LNCAP (cell line): Measurements from ENCODE around the gene NHSL1.

Experiments used
- TF ChIP-seq, protein P1 (sequence below): fragments of 450-650 bp; IDR thresholded peaks from 2 replicates; pipeline ENCODE4 v1.5.1; 2017; ENCODE audit warnings: mild to moderate bottlenecking

The NHSL1 gene

DNA sequence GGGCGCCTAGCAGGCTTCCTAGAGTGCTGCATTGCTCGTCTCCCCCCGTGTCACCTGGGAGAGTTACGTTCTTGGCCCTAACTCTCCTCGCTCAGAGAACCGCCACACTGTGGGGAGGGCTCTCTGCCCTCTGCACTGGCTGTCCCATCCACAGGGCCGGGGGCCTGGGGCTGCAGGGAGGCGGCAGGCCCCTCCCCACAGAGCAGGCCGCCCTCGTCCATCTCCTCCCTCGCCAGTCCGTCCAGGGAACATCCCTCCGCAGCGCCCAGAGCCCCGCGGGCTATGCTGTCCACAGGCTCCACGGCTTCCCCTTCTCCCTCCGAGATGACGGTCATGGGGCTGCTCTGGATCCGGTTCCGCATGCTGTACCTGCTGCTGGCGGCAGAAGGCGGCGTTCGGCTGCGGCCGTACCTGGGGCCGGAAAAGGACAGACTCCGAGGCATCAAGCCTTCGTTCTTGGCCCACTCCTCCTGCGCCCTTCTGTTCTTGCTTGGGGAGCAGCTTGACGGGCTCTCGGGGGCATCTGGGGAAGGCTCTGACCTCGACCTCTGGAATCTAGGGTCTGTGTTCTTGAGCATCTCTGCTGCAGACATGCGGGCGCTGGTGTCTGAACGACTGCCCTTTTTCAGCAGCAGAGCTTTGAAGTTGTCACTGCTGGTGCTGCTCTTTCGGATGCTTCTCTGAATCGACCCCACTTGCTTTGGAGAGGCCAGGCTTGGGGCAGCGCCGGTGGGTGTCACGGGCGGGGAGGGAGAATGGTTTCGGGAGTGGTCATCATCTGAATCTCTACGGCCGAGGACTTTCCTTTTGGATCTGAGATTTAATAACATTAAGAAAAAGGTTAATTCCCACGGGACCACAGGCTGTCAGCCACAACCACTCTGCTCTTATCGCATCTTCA lies 75.0 kb downstream of the NHSL1 start:
- TF ChIP-seq, protein P1, sequence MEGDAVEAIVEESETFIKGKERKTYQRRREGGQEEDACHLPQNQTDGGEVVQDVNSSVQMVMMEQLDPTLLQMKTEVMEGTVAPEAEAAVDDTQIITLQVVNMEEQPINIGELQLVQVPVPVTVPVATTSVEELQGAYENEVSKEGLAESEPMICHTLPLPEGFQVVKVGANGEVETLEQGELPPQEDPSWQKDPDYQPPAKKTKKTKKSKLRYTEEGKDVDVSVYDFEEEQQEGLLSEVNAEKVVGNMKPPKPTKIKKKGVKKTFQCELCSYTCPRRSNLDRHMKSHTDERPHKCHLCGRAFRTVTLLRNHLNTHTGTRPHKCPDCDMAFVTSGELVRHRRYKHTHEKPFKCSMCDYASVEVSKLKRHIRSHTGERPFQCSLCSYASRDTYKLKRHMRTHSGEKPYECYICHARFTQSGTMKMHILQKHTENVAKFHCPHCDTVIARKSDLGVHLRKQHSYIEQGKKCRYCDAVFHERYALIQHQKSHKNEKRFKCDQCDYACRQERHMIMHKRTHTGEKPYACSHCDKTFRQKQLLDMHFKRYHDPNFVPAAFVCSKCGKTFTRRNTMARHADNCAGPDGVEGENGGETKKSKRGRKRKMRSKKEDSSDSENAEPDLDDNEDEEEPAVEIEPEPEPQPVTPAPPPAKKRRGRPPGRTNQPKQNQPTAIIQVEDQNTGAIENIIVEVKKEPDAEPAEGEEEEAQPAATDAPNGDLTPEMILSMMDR, result no peak

DNA sequence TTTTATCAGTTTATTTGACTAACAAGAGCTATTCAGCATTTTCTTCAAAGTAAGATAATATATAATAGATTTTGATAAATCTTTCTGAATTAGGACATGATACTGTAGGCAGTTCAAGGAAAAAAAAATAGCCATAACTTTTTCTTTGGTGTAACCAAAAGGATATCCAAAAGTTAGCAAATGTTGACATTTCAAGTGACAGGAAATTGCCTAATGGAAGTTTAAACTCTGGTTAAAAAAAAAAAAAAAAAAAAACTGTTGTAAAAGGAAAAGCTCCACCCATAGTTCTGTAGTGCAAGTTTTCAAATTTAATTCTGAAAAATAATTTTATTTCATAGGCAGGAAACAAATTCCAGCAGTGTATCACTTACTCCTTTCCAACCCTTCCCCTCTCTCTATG lies 76.4 kb downstream of the NHSL1 start:
- TF ChIP-seq, protein P1, result no peak

DNA sequence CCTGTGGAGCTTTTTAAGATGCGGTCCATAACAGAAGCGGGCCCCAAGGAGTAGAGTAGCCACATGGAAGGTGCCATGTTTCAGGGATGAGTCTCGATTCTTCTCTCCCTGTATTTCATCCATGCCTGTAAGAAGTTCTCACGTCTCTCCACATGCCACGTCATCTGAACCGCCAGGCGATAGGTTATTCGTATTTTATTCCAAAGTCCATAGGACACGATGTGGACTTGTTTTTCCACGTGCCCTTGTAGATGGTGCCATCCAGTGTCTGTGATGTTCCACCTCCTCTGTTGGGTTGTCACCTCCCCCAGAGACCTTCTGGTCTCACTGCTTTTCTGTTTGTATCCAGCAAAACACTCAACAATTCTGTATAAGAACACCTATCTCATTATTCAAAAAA lies 77.7 kb downstream of the NHSL1 start:
- TF ChIP-seq, protein P1, result no peak

DNA sequence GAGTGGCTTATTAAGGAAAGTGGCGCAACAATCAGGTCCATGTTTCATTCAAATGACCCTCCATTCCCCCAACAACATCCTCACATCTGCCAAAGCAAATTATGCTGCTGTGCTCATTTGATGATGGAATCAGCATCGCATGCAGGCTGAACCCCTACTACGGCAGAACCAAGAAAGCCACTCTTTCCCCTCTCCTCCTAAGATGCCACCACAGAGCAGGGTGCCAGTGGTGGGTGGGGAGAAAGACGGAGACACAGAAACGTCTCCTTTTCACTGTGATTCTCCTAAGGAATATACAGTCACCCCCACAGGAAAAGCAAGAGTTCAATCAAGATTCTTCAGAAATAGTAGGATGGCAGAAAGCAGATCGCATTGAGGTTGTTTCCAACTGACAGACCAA lies 78.2 kb downstream of the NHSL1 start:
- TF ChIP-seq, protein P1, result no peak

DNA sequence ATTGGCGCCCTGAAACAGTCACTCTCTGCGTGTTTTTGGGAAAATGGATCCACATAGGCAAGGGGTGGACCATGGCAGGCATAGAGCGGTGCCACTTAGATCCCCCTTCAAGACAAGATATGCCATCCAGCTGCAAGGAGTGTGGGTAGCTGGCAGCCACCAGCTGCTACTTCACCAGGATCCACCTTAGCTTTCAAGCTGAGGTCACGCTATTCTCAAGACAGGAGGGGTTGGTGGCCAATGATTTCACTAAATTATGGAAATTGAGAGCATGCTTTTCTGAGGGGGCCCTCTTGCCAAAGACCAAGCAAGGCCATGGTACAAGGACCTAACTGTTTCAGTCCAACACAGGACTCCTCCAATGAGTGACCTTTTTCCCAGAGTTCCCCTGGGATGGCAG lies 78.9 kb downstream of the NHSL1 start:
- TF ChIP-seq, protein P1, result no peak

DNA sequence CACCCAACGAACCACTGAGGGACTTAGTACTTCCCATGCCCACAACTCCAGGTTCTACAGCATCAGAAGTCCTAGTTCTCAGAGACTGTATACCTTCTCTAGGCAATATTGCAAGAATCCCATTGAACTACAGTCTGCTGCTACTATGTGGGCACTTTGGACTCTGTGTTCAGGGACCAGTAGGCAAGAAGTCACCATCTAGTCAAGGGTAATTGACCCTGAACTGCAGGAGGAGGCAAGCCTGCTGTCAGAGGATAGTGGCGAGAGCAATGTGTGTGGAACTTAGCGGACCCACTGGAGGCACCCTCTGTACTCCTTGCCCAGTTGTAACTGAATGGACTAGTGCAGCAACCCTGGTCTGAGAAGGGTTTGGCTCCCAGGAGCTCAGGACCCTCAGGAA lies 79.5 kb downstream of the NHSL1 start:
- TF ChIP-seq, protein P1, result no peak

DNA sequence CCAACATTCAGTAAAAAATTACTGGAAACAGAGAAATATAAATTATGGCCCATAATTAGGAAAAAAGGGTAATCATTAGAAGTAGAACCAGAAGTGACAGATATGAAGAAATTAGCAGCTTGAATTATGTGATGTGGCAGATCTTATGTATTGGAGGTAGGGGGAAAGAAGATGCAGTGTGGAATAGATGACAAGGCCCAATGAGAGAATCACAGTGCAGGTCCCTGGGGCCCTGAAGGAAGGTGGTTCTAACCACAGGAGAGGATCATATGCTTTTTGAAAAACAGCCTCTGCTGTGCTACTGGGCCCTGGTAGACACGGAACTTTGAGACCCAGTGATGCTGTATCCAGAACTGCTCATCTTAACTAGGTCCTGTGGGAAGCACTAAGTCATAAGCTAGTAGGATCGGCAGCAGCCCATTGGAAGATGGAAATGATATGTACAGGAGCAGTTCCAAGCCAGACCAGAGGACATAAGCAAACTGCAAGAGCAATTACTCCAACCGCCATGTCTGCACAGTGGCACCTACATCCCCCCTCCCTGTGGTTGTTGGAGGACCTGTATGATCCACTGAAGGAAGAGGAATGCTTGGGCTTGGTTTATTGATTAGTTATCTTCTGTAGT lies 81.1 kb downstream of the NHSL1 start:
- TF ChIP-seq, protein P1, result no peak
